Measurements from ENCODE around the gene AP2A2. TPM values are rescaled to one million over a fixed set of nuclear protein-coding genes. Genes with fewer than 3 reads are reported as not detected.
"Not testable (repeated sequence)": the region's sequence is repeated elsewhere in the genome, so short reads cannot be mapped to it uniquely, and the experiment has no call there.

The AP2A2 gene
- total RNA-seq, 1 donor from 2014 or later, result 48.5 TPM

GRCh38 chr11:959027-959426, 33.4 kb downstream of the AP2A2 start:
- no peak overlapping the region for H3K4me3 ChIP-seq (ENCODE audit: low read depth, low read length)
- TF ChIP-seq CTCF (conservative IDR thresholded peaks at IDR 0.05; ENCODE audit: low read depth, low read length), result no peak
- DNase-seq (ENCODE audit: low read depth), result no peak

- no peak for DNase-seq (ENCODE audit: low read depth)
- H3K4me3 ChIP-seq (ENCODE audit: low read depth, low read length), result no peak overlapping the region
- peak; percentile 17 for TF ChIP-seq CTCF (conservative IDR thresholded peaks at IDR 0.05; ENCODE audit: low read depth, low read length)
These were observed 33.9 kb downstream of the AP2A2 start for GRCh38 chr11:959608-960007.

GRCh38 chr11:961310-961920, 35.7 kb downstream of the AP2A2 start:
- not testable (repeated sequence) for H3K4me3 ChIP-seq (ENCODE audit: low read depth, low read length); DNase-seq (ENCODE audit: low read depth)

GRCh38 chr11:961921-962320, 36.3 kb downstream of the AP2A2 start:
- H3K4me3 ChIP-seq (ENCODE audit: low read depth, low read length), result no peak overlapping the region
- DNase-seq (ENCODE audit: low read depth), result no peak
- TF ChIP-seq CTCF (conservative IDR thresholded peaks at IDR 0.05; ENCODE audit: low read depth, low read length), result no peak

GRCh38 chr11:962688-963087, 37.0 kb downstream of the AP2A2 start:
- no peak overlapping the region for H3K4me3 ChIP-seq (ENCODE audit: low read depth, low read length)
- no peak for DNase-seq (ENCODE audit: low read depth)
- TF ChIP-seq CTCF (conservative IDR thresholded peaks at IDR 0.05; ENCODE audit: low read depth, low read length), result no peak

- no peak overlapping the region for H3K4me3 ChIP-seq (ENCODE audit: low read depth, low read length)
- DNase-seq (ENCODE audit: low read depth), result no peak
- no peak for TF ChIP-seq CTCF (conservative IDR thresholded peaks at IDR 0.05; ENCODE audit: low read depth, low read length)
These were observed 38.2 kb downstream of the AP2A2 start for GRCh38 chr11:963852-964251.

- TF ChIP-seq CTCF (conservative IDR thresholded peaks at IDR 0.05; ENCODE audit: low read depth, low read length), result no peak
- H3K4me3 ChIP-seq (ENCODE audit: low read depth, low read length), result no peak overlapping the region
- no peak for DNase-seq (ENCODE audit: low read depth)
These were observed 39.6 kb downstream of the AP2A2 start for GRCh38 chr11:965206-965775.

All from epithelial cell of proximal tubule (primary cell).